Measurements from ENCODE around the gene TMEM39B. TPM values are rescaled to one million over a fixed set of nuclear protein-coding genes. Genes with fewer than 3 reads are reported as not detected.
"Not testable (repeated sequence)": the region's sequence is repeated elsewhere in the genome, so short reads cannot be mapped to it uniquely, and the experiment has no call there.

Gene TMEM39B
- total and polyA plus RNA-seq, 2 donors (not counting 1 experiment from before 2014, with no cell fraction given) = 30.9 to 32.3 TPM

DNA sequence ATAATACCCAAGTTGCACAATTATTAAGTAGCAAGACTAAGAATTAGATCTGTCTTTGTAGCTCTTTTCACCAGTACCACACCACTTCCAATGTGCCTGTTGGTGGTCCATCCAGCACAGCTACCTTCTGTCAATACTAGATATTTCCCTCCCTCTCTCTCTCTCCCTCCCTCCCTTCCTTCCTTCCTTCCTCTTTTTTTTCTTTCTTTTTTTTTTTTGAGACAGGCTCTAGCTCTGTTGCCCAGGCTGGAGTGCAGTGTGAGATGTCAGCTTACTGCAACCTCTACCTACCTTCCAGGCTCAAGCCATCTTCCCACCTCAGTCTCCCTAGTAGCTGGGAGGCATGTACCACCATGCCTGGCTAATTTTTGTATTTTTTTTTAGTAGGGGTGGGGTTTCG is 56.2 kb downstream of the TMEM39B start:
- peaks cover 97% of the 10 kb centered on the region for H3K79me2 ChIP-seq (ENCODE audit: control insufficient read depth, insufficient read depth, low read length)
- peaks cover 36% of the 10 kb centered on the region for H3K4me1 Mint-ChIP-seq
- ATAC-seq (ENCODE audit: low read depth) (no peak), DNase-seq (no peak)
- H4K20me1 ChIP-seq (ENCODE audit: control insufficient read depth, insufficient read depth, low read length, poor library complexity, severe bottlenecking) = peaks cover 81% of the 10 kb centered on the region
- H3K27me3 Mint-ChIP-seq = no peaks in the 10 kb centered on the region
- H3K9ac ChIP-seq (ENCODE audit: low read length) = no peak overlapping the region
- peak overlapping the region in 1 of 2 donors; percentile 38 for H3K27ac ChIP-seq (ENCODE audit: low read length in 2 of 2)
- ChIA-PET CTCF (interaction anchor here (1.8 kb wide), 1 partner anchor 20 kb away, joined by 9 read pairs; no protein-coding TSS in a partner anchor), POLR2A (no interaction called here)
- no peak overlapping the region for H2AFZ ChIP-seq (ENCODE audit: insufficient read depth, low read depth, low read length, poor library complexity, severe bottlenecking)
- H3K36me3 ChIP-seq (replicated peaks in 1 of 2; ENCODE audit: control extremely low read depth in 1 of 2, control insufficient read depth in 1 of 2, extremely low read depth in 1 of 2, insufficient read depth in 2 of 2, low read length in 1 of 2) = peaks cover 0 to 14% of the 10 kb centered on the region in 2 experiments
- H3K9me3 ChIP-seq (ENCODE audit: control extremely low read depth in 1 of 3, control insufficient read depth in 2 of 3, insufficient read depth in 1 of 3, low read length in 2 of 3) = no peaks in the 10 kb centered on the region
- intact Hi-C loops (cut with micrococcal nuclease) = no loop called here
- peak overlapping the region; percentile 32 for H3K4me2 ChIP-seq (replicated peaks; ENCODE audit: low read depth, low read length, poor library complexity, severe bottlenecking)
- TF ChIP-seq, protein P1, sequence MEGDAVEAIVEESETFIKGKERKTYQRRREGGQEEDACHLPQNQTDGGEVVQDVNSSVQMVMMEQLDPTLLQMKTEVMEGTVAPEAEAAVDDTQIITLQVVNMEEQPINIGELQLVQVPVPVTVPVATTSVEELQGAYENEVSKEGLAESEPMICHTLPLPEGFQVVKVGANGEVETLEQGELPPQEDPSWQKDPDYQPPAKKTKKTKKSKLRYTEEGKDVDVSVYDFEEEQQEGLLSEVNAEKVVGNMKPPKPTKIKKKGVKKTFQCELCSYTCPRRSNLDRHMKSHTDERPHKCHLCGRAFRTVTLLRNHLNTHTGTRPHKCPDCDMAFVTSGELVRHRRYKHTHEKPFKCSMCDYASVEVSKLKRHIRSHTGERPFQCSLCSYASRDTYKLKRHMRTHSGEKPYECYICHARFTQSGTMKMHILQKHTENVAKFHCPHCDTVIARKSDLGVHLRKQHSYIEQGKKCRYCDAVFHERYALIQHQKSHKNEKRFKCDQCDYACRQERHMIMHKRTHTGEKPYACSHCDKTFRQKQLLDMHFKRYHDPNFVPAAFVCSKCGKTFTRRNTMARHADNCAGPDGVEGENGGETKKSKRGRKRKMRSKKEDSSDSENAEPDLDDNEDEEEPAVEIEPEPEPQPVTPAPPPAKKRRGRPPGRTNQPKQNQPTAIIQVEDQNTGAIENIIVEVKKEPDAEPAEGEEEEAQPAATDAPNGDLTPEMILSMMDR (IDR thresholded peaks at IDR 0.05) = no peak
- TF ChIP-seq EZH2 (IDR thresholded peaks at IDR 0.05; ENCODE audit: borderline replicate concordance, insufficient read depth, low read depth, low read length, poor library complexity, severe bottlenecking) = no peak
- H3K4me3 ChIP-seq (ENCODE audit: control extremely low read depth in 1 of 5, extremely low read depth in 1 of 5, insufficient read depth in 1 of 5, low read depth in 2 of 5, low read length in 4 of 5) = no peak overlapping the region
- H3K4me3 Mint-ChIP-seq = no peak overlapping the region
- peaks cover 8 to 22% of the 10 kb centered on the region in 2 donors for H3K4me1 ChIP-seq (ENCODE audit: control insufficient read depth in 2 of 2, insufficient read depth in 2 of 2, low read length in 2 of 2)
- peak overlapping the region; percentile 46 for H3K27ac Mint-ChIP-seq
- WGBS (ENCODE audit: insufficient coverage) = no CpG with 5 or more reads among the region's 1 CpG
- H3K9me3 Mint-ChIP-seq (ENCODE audit: insufficient read depth) = no peaks in the 10 kb centered on the region
- H3K27me3 ChIP-seq (replicated peaks in 1 of 4; ENCODE audit: control extremely low read depth in 1 of 4, control insufficient read depth in 3 of 4, insufficient read depth in 4 of 4, low read length in 3 of 4) = no peaks in the 10 kb centered on the region

DNA sequence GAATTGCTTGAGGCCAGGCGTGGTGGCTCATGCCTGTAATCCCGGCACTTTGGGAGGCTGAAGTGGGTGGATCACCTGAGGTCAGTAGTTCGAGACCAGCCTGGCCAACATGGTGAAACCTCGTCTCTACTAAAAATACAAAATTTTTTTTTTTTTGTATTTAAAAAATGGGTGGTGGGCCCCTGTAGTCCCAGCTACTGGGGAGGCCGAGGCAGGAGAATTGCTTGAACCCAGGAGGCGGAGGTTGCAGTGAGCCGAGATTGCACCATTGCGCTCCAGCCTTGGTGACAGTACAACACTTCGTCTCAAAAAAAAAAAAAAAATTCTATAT is 61.2 kb downstream of the TMEM39B start:
- H3K27ac Mint-ChIP-seq; H3K27ac ChIP-seq (ENCODE audit: low read length in 2 of 2); H3K9me3 ChIP-seq (ENCODE audit: control extremely low read depth in 1 of 3, control insufficient read depth in 2 of 3, insufficient read depth in 1 of 3, low read length in 2 of 3); H3K9me3 Mint-ChIP-seq (ENCODE audit: insufficient read depth); ATAC-seq (ENCODE audit: low read depth); H3K4me3 Mint-ChIP-seq; H3K9ac ChIP-seq (ENCODE audit: low read length); H3K4me2 ChIP-seq (replicated peaks; ENCODE audit: low read depth, low read length, poor library complexity, severe bottlenecking); DNase-seq; intact Hi-C loops (cut with micrococcal nuclease); H3K4me3 ChIP-seq (ENCODE audit: control extremely low read depth in 1 of 5, extremely low read depth in 1 of 5, insufficient read depth in 1 of 5, low read depth in 2 of 5, low read length in 4 of 5); H3K27me3 Mint-ChIP-seq; H3K4me1 ChIP-seq (ENCODE audit: control insufficient read depth in 2 of 2, insufficient read depth in 2 of 2, low read length in 2 of 2); H2AFZ ChIP-seq (ENCODE audit: insufficient read depth, low read depth, low read length, poor library complexity, severe bottlenecking); H3K27me3 ChIP-seq (replicated peaks in 1 of 4; ENCODE audit: control extremely low read depth in 1 of 4, control insufficient read depth in 3 of 4, insufficient read depth in 4 of 4, low read length in 3 of 4): not testable (repeated sequence)
- POLR2A ChIA-PET = interaction anchor here (0.7 kb wide), 1 partner anchor 9 kb away, joined by 3 read pairs; no protein-coding TSS in a partner anchor
- Histone ChIP-seq H4K20me1 (ENCODE audit: control insufficient read depth, insufficient read depth, low read length, poor library complexity, severe bottlenecking) (peaks cover 81% of the 10 kb centered on the region), H3K79me2 (ENCODE audit: control insufficient read depth, insufficient read depth, low read length) (peaks cover 98% of the 10 kb centered on the region), H3K36me3 (replicated peaks in 1 of 2; ENCODE audit: control extremely low read depth in 1 of 2, control insufficient read depth in 1 of 2, extremely low read depth in 1 of 2, insufficient read depth in 2 of 2, low read length in 1 of 2) (peaks cover 1 to 14% of the 10 kb centered on the region in 2 experiments)
- peaks cover 20% of the 10 kb centered on the region for H3K4me1 Mint-ChIP-seq
- CTCF ChIA-PET = interaction anchor here (0.6 kb wide), 1 partner anchor 8 kb away, joined by 5 read pairs; no protein-coding TSS in a partner anchor
- WGBS (ENCODE audit: insufficient coverage) = 100% methylated on average over 2 of the region's 9 CpGs

Measured in B cell (primary cell).